HG02970 (cell line): Measurements from ENCODE around the gene TTC21B.

ENCODE experiments used
- ATAC-seq: cut with Tn5 transposase; IDR thresholded peaks from one replicate; pipeline ENCODE4 v1.9.1; 2021; ENCODE audit warnings: mild to moderate bottlenecking, moderate library complexity, moderate number of reproducible peaks; ENCODE audit not compliant: unreplicated experiment, low FRiP score

TTC21B gene

DNA sequence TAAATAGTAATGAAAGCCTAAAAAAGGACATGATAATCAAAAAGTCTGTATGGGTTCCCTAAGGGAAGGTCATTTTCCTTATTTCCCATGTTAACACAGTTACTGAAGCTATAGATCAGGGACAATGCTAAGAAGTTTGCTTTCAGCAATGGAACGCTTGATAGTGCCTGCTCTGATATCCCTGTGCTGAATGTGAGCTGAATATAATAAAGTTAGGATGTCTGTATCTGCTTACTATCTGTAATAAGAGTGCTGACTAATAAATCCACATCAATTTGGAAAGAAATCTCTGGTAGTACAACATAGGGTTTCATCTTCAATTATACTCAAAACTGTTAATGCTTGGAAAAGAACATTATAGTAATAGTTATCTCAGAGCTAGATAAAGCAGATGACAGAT lies 25.8 kb downstream of the TTC21B start:
- no peak for ATAC-seq

- ATAC-seq: no peak
Observed at GRCh38 chr2:165927353-165927752, 26.2 kb downstream of the TTC21B start.

DNA sequence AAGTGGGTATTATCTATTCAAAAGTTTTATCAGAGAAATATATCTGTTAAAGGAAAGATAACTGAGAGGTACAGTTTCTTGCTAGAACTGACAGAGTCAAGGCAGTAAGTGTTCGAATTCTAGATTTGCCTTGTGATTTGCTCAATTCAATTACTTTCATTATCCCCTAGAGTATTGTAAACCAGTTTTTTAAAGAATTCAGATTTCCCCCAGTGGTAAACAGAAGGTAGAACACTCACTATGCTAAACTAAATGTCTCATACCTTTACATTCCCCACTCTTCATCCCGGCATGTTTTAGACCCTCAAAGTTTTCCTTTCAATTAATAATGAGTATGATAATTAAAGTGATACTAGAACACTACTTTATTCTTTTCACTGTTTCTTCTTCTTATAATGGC lies 28.6 kb downstream of the TTC21B start:
- no peak for ATAC-seq

DNA sequence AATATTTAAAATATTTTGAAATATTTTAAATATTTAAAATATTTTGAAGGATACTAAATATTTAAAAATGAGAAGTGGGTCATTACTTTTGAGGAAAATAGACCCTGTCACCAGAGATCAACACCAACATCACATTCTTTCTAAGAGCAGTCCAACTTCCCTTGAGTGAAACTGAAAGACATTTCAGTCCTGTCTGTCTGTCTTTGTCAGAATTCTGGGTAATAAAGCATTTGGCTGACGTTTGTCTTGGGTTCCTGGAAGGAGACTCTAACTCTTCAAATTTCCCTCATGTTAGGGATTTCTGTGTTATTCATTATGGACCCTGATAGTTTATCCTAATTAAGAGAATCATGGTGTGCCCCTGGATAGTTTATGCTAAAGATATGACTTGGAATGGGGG lies 32.8 kb downstream of the TTC21B start:
- no peak for ATAC-seq

- ATAC-seq: no peak
Observed at GRCh38 chr2:165913636-165914035, 39.9 kb downstream of the TTC21B start.

DNA sequence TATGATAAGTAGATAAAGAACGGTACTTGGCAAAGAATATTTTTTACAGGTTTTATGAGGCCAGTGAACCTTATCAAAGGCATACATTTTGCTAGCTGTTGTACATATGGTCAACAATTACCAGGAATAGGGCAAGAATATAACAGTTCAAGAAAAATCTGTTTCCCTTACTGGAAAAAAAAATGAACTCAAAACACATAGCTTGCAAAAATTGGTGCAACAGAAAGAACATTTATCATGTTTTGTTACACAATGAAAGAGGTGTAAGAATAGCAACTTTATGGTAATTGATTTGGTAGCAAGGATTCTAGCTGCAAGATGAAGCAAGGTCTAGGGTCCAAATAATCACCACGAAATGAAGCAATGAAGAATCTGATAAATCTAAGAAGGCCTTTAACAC lies 41.6 kb downstream of the TTC21B start:
- no peak for ATAC-seq

GRCh38 chr2:165911231-165911630 lies 42.3 kb downstream of the TTC21B start:
- ATAC-seq: no peak

GRCh38 chr2:165909466-165909865 lies 44.1 kb downstream of the TTC21B start:
- ATAC-seq: no peak

- ATAC-seq: no peak
Observed at GRCh38 chr2:165905854-165906253, 47.7 kb downstream of the TTC21B start.

- ATAC-seq: no peak
Observed at GRCh38 chr2:165905269-165905668, 48.3 kb downstream of the TTC21B start.

DNA sequence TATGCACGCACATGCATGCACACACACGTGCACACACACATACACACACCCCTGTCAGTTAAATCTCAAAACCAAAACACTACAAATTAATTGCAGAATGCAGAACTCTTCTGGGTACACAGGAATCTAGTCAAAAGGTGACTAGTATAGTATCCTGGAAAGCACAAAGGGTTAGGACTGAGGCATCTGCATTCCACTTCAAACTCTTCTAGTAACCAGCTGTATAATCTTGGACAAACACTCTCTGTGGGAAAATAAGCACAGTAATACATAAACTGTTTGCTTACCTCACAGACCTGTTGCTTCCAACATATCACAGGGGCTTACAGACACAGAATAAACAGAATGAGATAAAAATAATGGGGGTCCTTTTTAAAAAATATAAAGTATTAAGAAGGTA lies 49.1 kb downstream of the TTC21B start:
- ATAC-seq: no peak

- ATAC-seq: no peak
Observed at GRCh38 chr2:165903406-165903805, 50.2 kb downstream of the TTC21B start.

GRCh38 chr2:165902934-165903333 lies 50.6 kb downstream of the TTC21B start:
- ATAC-seq: no peak

GRCh38 chr2:165901620-165902298 lies 51.8 kb downstream of the TTC21B start:
- ATAC-seq: no peak

GRCh38 chr2:165899311-165899710 lies 54.3 kb downstream of the TTC21B start:
- no peak for ATAC-seq

DNA sequence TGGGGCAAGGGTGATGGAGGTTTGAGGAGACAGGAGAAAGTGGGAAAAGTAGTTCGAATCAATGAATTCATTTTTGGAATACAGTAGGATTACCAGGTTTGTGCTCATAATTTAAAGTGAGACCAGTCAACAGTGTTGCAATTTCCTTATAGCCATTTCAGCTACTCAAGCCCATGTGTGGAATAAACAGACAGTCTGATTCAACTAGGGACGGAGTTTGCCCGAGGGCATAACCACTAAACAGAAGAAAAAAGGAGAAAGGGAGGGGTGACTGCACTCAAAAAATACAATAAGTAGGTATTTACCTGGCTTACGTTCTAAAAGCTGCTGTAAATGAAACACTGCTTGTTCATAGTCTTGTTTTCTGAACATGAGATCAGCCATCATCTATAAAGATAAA lies 55.2 kb downstream of the TTC21B start:
- ATAC-seq: no peak

DNA sequence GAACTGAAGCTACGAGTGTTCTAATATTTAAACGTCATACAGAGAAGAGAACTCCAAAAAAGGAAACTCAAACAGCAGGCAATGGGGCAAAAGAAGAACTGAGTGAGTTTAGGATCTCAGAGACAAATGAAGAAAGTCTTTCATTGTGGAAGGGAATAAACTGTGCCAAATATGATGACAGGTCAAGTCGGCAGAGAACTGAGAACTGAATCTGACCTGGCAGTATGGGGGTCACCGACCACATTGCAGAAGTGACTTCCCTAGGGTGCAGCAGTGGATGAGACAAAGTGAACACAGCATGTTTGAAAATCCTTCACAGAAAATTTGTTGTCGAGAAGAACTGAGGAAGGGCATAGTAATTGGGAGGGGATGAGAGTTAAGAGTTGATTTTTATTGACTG lies 55.9 kb downstream of the TTC21B start:
- ATAC-seq: no peak

GRCh38 chr2:165897074-165897473 lies 56.5 kb downstream of the TTC21B start:
- no peak for ATAC-seq

GRCh38 chr2:165895974-165896373 lies 57.6 kb downstream of the TTC21B start:
- peak; percentile 72 for ATAC-seq

GRCh38 chr2:165893556-165893955 lies 60.0 kb downstream of the TTC21B start:
- ATAC-seq: no peak

- no peak for ATAC-seq
Observed at GRCh38 chr2:165892526-165892925, 61.0 kb downstream of the TTC21B start.

GRCh38 chr2:165891943-165892342 lies 61.6 kb downstream of the TTC21B start:
- no peak for ATAC-seq

DNA sequence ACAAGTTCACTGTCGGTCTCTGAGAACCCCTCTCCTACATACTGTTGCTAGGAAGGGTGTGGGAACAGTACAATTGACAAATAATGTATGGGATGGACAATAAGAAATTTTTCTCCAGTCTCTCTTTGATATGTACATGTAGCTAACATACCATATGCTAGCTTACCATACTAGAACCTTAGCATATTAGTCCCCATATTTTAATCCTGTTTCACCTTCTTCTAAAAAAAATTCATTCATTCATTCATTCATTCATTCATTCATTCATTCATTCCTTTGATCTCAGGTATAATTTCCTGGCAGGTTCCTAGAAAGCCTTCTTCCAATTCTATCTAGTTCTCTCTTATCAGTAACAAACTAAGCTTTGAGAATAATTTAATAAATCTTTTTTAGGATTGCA lies 62.2 kb downstream of the TTC21B start:
- ATAC-seq: no peak
